A673 (cell line): Measurements from ENCODE around the gene ABHD17C. TPM values are rescaled to one million over a fixed set of nuclear protein-coding genes. Genes with fewer than 3 reads are reported as not detected.

Source experiments
- BruUV-seq: library from RNA; stranded (reverse); fragments of 400-500 nt; replicated peaks from 2 replicates; lab custom pipeline; 2021; lab: Mats Ljungman, UMichigan
- CTCF ChIA-PET: fragments of 300-600 bp; sonication (Branson Sonifier 250); formaldehyde crosslinking; loops from one replicate; lab custom pipeline; 2022; ENCODE audit warnings: antibody characterized with exemption; lab: Charles Lee
- POLR2A ChIA-PET: fragments of 300-600 bp; sonication (Branson Sonifier 250); formaldehyde crosslinking; loops from one replicate; lab custom pipeline; 2022; ENCODE audit warnings: antibody characterized with exemption; ENCODE audit not compliant: low non-redundant PET; lab: Charles Lee
- DNase-seq: peaks from one replicate; pipeline ENCODE4 v3.0.0-alpha.2; 2015; ENCODE audit warnings: low spot score
- H3K27ac ChIP-seq: fragments of 200-600 bp; sonication (generic); 2 replicates; pipeline ENCODE4 v1.5.1; 2016; ENCODE audit warnings: mixed run types, low read depth, mild to moderate bottlenecking, mixed read lengths, antibody characterized with exemption, low read length; ENCODE audit not compliant: poor library complexity, severe bottlenecking
- H3K27me3 ChIP-seq: fragments of 200-600 bp; sonication (generic); replicated peaks from 2 replicates; pipeline ENCODE4 v1.6.1; 2017; ENCODE audit warnings: mixed run types, low read depth, mild to moderate bottlenecking, mixed read lengths, antibody characterized with exemption, low read length; ENCODE audit not compliant: insufficient read depth, poor library complexity
- H3K36me3 ChIP-seq: fragments of 200-600 bp; sonication (generic); 2 replicates; pipeline ENCODE4 v1.6.1; 2016; ENCODE audit warnings: mixed run types, mild to moderate bottlenecking, mixed read lengths, antibody characterized with exemption, low read length; ENCODE audit not compliant: insufficient read depth, poor library complexity, severe bottlenecking
- H3K4me1 ChIP-seq: fragments of 200-600 bp; sonication (generic); 2 replicates; pipeline ENCODE4 v1.6.1; 2017; ENCODE audit warnings: mixed run types, mild to moderate bottlenecking, mixed read lengths, antibody characterized with exemption, low read length; ENCODE audit not compliant: insufficient read depth, poor library complexity, severe bottlenecking
- H3K4me3 ChIP-seq: fragments of 200-600 bp; sonication (generic); 2 replicates; pipeline ENCODE4 v1.5.1; 2016; ENCODE audit warnings: low read depth, mixed run types, mild to moderate bottlenecking, mixed read lengths, low read length; ENCODE audit not compliant: poor library complexity, severe bottlenecking
- H3K9me3 ChIP-seq: fragments of 200-600 bp; sonication (generic); 2 replicates; pipeline ENCODE4 v1.6.1; 2016; ENCODE audit warnings: mixed run types, low read depth, mild to moderate bottlenecking, mixed read lengths, antibody characterized with exemption, low read length; ENCODE audit not compliant: poor library complexity, severe bottlenecking
- EZH2 ChIP-seq: fragments of 200-600 bp; sonication (generic); IDR thresholded peaks from 2 replicates; pipeline ENCODE4 v1.6.1; 2017; ENCODE audit warnings: borderline replicate concordance, low read depth, mild to moderate bottlenecking, mixed read lengths, antibody characterized with exemption, low read length; ENCODE audit not compliant: poor library complexity, severe bottlenecking
- intact Hi-C: fragments of 100-400 bp; cut with micrococcal nuclease; formaldehyde crosslinking; loops from one replicate; pipeline ENCODE4 v1.10.0; 2022; ENCODE audit not compliant: unreplicated experiment
- total RNA-seq: library from RNA; stranded (reverse); gene quantifications from 2 replicates; pipeline ENCODE4 v1.2.3, GENCODE V29; 2021
- TF ChIP-seq, protein P1 (sequence below): fragments of 300-800, 200-600 bp; sonication (generic); conservative IDR thresholded peaks from 2 replicates; pipeline ENCODE4 v1.5.1; 2017; ENCODE audit warnings: low read depth, mild to moderate bottlenecking, antibody characterized with exemption, low read length, moderate library complexity, mixed read lengths

The ABHD17C gene
- total RNA-seq, 1 experiment from 2014 or later: 9.9 TPM

DNA sequence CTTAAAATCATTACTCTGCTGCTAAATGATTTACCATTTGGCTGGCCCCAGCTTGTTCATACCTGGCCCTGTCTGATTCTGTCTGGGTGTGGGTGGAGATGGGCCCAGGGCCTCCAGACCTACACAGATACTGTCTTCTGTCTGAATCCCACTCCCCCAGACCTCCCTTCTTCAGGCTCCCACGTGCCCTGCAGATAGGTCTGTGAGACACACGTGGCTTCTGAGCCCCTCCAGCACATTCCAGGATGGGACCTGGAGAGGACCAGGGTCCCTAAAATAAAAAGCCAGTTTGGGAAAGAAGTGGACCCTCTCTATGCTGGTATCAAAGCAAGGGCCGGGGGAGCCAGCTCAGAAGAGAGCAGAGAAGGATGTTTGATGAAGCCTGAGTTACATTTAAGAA, 69.4 kb downstream of the ABHD17C start:
- Histone ChIP-seq H3K36me3 (no peaks in the 10 kb centered on the region), H3K27ac (no peak overlapping the region), H3K9me3 (no peaks in the 10 kb centered on the region), H3K4me1 (no peaks in the 10 kb centered on the region), H3K27me3 (no peaks in the 10 kb centered on the region), H3K4me3 (no peak overlapping the region)
- CTCF ChIA-PET: no interaction called here
- TF ChIP-seq, protein P1, sequence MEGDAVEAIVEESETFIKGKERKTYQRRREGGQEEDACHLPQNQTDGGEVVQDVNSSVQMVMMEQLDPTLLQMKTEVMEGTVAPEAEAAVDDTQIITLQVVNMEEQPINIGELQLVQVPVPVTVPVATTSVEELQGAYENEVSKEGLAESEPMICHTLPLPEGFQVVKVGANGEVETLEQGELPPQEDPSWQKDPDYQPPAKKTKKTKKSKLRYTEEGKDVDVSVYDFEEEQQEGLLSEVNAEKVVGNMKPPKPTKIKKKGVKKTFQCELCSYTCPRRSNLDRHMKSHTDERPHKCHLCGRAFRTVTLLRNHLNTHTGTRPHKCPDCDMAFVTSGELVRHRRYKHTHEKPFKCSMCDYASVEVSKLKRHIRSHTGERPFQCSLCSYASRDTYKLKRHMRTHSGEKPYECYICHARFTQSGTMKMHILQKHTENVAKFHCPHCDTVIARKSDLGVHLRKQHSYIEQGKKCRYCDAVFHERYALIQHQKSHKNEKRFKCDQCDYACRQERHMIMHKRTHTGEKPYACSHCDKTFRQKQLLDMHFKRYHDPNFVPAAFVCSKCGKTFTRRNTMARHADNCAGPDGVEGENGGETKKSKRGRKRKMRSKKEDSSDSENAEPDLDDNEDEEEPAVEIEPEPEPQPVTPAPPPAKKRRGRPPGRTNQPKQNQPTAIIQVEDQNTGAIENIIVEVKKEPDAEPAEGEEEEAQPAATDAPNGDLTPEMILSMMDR: no peak
- no peak for TF ChIP-seq EZH2
- no TSS peak for BruUV-seq
- DNase-seq: no peak
- intact Hi-C loops: no loop called here
- POLR2A ChIA-PET: no interaction called here

DNA sequence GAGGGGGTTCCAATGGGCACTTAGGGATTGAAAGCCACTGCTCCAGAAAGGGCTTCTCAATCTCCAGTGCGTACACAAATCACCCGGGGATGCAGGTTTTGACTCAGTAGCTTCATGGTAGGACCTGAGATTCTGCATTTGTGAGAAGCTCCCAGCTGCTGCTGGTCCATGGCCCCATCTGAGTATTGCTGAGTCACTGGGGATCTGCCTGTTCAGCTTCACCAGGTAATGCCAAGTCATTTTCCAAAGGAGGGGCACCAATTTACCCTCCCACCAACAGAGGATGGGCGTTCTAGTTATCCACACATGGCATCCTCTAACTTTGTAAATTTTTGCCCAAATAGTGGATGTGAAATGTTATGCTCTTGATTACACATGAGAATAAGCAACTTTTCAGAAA, 71.2 kb downstream of the ABHD17C start:
- no peaks in the 10 kb centered on the region for H3K36me3 ChIP-seq
- TF ChIP-seq EZH2: no peak
- TF ChIP-seq, protein P1: no peak
- no peaks in the 10 kb centered on the region for H3K9me3 ChIP-seq
- H3K27me3 ChIP-seq: no peaks in the 10 kb centered on the region
- intact Hi-C loops: no loop called here
- DNase-seq: no peak
- no peak overlapping the region for H3K27ac ChIP-seq
- H3K4me3 ChIP-seq: no peak overlapping the region
- no peaks in the 10 kb centered on the region for H3K4me1 ChIP-seq
- BruUV-seq: no TSS peak
- CTCF ChIA-PET: no interaction called here
- POLR2A ChIA-PET: no interaction called here

DNA sequence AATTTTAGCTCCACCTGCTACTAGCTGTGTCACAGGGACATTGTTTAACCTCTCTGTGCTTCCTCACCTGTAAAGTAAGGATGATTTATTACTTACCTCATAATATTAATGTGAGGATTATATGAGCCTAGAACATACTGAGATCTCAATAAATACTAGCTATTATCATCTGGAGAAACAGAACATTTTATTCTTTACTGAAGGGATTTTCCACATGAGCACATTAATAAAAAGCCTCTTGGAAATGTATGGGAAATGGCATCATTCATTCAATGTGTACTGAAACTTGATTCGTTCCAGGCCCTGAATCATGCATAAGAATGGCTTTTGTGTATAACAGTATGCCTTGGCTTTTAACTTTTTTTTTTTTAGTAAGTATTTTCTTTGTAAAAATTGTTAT, 73.0 kb downstream of the ABHD17C start:
- Histone ChIP-seq H3K27ac (no peak overlapping the region), H3K36me3 (no peaks in the 10 kb centered on the region), H3K4me3 (no peak overlapping the region), H3K27me3 (no peaks in the 10 kb centered on the region), H3K9me3 (no peaks in the 10 kb centered on the region), H3K4me1 (no peaks in the 10 kb centered on the region)
- no TSS peak for BruUV-seq
- POLR2A ChIA-PET: no interaction called here
- no peak for DNase-seq
- CTCF ChIA-PET: no interaction called here
- intact Hi-C loops: no loop called here
- TF ChIP-seq, protein P1: no peak
- TF ChIP-seq EZH2: no peak
